ENCODE data around the gene F5.

The F5 gene

GRCh38 chr1:169588112-169588511 lies 1.8 kb upstream of the F5 start:
- no peak for DNase-seq

DNA sequence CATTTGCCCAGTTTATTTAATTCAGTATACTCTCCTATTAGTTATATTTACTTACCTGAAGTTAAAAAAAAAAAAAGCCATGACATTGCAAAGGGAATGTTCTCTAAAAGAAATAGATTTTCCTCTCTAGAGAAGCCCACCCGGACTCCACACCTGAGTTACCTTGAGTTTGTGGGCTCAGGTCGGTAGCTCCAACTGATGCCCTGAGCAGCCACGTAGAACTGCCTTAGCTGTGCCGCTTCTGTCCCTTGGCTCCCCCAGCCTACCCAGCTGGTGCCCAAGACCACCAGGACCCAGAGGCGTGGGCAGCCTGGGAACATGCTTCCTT lies 250 bp downstream of the F5 start:
- DNase-seq, result no peak

DNA sequence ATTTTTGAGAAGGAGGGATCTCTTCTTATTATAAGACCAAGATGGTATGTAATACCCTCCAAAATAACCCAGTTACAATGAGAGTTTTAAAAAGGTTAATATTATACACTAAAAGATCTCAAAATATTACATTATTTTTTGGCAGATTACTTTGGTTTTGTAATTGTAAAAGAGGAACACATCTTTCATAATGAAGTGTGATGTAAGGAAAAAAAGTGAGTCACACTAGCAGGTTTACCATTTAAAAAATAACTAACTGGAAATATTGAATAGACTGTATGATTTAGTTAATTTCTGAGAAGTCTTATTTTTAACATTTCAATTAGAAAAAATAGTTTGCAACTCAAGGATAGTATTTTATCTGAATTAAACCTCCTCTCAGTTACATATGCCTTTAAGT lies 1.1 kb downstream of the F5 start:
- no peak for DNase-seq

DNA sequence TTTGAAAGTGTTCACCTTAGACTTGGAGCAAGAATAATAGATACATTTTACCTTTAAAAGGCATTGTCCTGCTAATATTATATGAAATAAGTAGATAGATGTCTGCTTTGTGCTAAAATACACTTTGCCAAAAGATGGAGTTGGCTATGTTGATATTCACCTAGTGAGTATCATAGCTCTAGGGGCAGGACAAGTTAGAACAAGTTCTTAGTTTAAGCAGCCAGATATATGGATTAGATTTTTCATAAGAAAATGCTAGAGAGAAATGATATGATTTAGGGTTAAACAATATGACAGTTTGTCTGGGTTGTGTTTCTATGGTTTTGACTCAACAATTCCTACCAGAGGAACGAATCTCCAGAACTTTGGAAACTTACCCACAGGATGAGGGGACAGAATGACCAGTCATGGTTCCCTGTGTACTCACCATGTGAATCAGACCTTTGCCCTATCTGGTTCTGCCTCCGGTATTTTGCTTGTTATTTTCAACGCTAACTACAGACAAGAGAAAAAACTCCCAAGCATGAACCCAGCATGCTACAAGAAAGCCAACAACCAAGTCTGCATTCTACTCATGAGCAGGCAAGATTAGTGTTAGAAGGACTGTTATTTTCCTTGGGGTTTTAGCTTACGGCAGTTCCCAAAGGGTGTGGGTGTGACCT lies 1.7 kb downstream of the F5 start:
- DNase-seq, result no peak

- no peak for DNase-seq
Measured at GRCh38 chr1:169577981-169578738, 8.1 kb downstream of the F5 start.

GRCh38 chr1:169576935-169577331 lies 9.3 kb downstream of the F5 start:
- no peak for DNase-seq

- DNase-seq, result no peak
Measured at GRCh38 chr1:169576241-169576934, 9.9 kb downstream of the F5 start.

DNA sequence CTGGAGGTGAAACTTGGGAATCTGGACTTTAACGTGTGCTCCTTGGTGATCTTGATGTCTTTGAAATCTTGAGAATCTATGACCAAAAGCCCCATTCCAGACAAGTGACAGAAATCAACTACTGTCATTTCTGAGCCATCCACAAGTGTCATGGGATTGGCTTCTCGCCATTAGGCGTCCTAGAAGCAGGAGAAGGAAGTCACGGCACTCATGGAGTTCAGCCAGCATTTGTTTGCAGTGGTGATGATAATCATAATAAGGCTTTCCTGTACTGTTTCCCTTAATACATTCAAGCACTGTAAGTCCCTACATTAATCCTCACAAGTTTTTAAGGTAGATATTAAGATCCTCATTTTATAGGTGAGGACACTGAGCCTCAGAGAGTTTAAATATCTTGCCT lies 11.9 kb downstream of the F5 start:
- no peak for DNase-seq

DNA sequence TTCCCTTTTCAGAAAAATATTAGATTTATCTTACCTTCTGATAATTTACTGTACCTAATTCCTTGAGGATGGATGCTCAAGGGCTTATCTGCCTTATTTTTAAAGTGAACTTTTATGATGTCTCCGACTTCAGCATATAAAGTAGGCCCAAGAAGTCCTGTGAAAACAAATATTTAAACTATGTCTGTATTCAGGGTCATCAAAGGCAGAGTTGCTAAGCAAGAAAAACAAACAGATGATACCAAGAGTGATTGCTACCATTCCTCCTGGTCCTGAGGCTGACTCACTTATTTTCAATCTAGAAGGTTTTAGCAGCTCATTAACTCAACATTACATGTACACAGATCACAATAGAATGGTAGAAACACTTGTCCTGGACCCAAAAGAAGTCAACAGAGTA lies 14.1 kb downstream of the F5 start:
- DNase-seq, result no peak

DNA sequence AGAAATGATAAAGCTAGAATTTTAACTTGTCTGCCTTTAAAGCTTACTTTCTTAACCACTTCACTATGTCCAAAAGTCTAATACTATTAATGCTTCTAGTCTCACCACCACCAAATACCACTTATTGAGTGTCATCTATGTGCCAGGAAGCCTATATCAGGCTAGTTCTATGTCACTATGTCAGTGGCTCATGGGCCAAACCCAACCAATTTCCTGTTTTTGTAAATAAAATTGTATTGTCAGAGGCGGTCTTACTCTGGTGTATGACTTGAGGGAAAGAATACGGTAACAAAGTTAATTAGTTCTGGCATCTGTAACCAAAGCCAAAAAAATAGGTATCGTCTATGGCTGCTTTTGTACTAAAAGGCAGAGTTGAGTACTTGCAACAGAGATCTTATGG lies 14.8 kb downstream of the F5 start:
- DNase-seq, result no peak

DNA sequence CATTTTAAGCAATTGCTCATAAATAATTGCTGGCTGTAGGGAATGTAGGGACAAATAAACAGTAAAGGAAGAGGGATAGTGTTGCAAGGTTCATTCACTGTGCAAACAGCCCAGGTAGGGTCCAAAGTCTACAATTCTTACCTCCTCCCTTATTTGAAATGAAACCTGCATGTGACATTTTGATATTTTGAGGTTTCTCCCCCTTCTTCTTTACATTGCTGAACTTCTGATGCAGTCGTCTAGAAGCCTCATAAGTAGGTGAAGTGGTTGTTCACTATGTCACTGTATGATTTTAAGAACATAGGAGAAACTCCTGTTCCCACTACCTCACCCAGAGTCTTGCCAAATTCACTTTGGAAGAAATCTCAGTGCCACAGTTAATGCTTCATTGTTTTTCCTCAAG lies 16.1 kb downstream of the F5 start:
- no peak for DNase-seq

GRCh38 chr1:169568497-169568896 lies 17.8 kb downstream of the F5 start:
- no peak for DNase-seq

DNA sequence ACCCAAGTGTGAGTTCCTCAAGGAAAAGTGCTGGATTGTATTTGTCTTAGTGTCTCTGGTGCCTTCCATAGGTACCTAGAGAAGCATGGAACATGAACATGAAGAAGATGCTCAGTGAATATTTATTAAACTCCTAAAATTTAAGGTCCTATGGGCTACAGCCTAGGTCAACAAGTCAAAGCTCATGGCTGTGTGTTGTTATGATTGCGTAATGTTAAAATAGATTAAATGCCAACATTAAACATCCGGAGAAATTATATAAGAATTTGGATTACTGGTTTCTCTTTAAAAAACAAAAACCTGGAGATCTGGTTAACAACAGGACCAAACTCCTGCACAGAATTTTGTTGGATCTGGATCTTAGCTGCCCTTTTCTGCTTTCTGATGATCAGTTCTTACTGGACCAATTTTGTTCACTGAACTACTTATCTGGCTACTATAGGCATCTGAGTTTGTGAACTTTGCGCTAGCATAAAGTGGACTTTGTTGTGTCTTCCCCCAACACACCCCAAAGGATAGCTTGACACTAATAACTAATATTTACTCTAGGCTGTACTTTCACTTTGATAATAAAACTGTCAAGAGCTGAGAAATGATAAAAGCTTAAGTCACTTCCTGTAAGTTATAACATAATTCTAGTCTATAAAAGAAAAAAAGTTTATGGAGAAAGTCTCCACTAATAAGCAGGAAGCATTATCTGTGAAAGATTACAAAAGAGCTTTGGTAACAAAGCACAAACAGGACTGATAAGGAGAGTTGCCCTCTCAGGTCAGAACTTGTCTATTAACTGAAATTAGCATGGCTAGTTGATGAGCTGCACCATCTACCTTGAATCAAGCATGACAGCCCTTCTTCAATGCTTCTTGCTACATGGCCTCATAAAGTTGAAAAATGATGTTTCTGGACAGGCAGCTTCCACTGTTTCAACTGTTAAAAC lies 20.7 kb downstream of the F5 start:
- DNase-seq, result no peak

- no peak for DNase-seq
Measured at GRCh38 chr1:169563650-169564049, 22.6 kb downstream of the F5 start.

DNA sequence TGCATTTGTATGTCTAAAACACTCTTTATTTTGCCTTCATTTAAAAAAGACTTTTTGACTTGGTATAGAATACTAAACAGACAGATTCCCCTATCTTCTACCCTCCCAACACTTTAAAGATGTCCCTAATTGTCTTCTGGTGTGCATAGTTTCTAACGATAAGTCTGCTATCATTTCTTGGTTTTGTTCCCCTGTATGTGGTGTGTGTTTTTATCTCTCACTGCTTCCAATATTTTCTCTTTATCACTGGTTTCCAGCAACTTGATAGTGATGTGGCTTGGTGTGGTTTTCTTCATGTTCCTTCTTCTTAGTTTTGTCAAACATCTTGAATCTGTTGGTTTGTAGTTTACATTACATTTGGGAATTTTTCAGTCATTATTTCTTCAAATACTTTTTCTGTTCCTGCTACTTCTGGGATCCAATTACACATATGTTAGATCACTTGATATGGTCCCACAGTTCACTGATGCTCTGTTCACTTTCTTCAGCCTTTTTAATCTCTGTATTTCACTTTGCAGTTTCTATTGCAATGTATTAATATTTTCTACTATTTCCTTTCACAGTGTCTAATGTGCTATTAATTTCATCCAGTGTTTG lies 23.2 kb downstream of the F5 start:
- DNase-seq, result no peak

DNA sequence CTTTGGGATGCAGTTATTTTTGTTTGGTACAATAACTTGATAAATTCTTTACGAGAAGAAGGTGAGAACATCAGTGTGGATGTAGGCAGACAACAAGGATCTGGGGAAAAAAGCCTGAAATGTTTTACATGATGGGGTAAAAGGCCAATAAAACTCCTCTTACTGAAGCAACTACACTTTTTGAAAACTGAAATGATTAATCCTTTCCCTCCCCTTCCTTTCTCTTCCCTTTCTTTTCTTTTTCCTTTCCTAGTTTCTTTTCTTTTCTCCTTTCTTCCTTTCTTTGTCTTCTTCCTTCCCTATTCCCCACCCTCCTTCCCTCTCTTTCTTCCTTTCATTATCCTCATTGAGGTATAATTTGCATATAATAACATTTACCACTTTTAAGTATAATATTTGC lies 24.6 kb downstream of the F5 start:
- DNase-seq, result no peak

DNA sequence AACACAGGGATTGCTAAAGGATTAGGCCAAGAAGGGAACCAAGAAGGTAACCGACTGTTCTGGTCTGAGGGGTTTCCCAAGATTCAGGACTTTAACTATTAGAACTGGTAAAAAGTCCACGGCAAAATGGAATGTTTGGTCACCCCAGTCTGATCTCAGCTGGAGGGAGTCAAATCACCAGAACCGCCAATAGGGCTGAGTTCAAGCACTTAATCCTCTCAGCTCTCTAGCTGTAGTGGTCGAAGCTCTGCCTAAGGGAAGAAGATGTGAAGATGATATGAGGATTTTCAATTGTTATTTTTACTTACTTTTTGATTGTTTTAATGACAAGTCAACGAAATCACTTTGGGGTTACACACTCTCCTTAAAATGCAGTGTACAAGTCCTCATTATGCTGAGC lies 29.1 kb downstream of the F5 start:
- DNase-seq, result no peak

- DNase-seq, result no peak
Measured at GRCh38 chr1:169550294-169550693, 36.0 kb downstream of the F5 start.

- DNase-seq, result no peak
Measured at GRCh38 chr1:169548282-169548681, 38.0 kb downstream of the F5 start.

- peak; percentile 77 for DNase-seq
Measured at GRCh38 chr1:169546087-169546995, 39.9 kb downstream of the F5 start.

- no peak for DNase-seq
Measured at GRCh38 chr1:169545472-169545871, 40.8 kb downstream of the F5 start.
